Activated effector memory CD4-positive, alpha-beta T cell treated with anti-CD3 and anti-CD28 coated beads, Interleukin-2, amount 50 U/mL, for 16 hours (primary cell): ENCODE results near the gene TFF2.

Experiments
- DNase-seq: peaks from one replicate; pipeline ENCODE4 v3.0.0-alpha.2; 2020

The TFF2 gene

DNA sequence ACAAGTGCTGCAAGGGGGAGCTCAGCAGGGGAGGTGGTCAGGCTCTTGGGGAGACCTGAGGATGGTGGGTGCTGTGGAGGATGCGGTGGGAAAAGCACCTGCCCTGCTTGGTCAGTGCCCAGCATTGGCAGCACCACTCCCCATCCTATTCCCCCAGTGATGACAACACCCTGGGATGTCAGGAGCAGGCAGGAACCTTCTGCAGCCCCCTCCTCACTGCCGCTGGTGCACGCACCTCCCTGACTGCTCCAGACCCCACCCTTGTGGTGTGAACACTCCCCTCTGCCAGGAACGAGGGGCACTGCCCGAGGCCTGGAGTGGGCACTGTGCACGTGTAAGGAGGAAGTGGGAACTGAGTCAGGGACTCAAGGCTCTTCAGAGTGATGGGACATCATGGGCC is 32.5 kb upstream of the TFF2 start:
- no peak for DNase-seq

DNA sequence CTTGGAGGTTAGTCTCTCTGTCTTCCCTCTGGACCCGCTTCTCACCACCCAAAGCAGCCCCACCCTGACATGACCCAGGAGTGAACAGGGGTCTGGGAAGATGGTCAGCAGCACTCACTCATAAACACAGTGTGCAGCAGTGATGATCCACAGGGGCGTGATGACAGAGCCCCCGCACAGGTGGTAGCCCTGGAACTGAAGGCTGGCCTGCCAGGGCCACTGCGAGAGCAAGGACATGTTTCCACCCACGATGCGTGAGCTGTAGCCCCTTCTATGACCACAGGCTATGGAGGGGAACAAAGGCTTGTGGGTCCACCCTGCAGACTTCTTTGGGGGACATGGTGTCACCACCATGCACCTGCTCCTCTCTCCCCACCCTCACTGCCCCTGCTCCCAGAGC is 32.1 kb upstream of the TFF2 start:
- DNase-seq: no peak

DNA sequence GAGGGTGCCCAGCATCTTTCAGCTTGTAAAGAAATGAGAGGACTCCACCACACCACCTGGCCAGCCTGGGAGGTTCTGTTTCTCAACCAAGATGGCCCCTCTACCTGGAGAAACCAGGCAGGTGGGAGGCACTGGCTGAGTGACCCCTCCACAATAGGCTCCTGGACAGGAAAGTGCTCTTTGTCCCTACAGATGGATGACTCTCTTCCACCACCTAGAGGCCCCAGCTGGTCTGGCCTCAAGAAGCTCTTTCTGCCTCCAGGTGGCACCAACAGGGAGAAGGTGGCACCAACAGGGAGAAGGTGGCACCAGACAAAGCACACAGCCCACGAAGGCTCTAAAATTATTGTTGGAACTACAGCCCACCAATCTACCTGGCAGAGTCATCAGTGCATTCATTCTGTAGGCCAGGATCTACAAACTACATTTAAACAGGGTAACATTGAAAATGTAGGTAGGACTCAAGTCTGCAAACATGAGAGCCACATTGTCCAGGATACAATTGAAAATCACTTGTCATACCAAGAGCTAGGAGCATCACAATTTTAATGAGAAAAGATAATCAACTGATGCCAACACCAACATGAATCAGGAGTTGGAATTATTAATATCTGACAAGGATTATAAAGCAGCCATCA is 30.7 kb upstream of the TFF2 start:
- DNase-seq: peak; percentile 72

DNA sequence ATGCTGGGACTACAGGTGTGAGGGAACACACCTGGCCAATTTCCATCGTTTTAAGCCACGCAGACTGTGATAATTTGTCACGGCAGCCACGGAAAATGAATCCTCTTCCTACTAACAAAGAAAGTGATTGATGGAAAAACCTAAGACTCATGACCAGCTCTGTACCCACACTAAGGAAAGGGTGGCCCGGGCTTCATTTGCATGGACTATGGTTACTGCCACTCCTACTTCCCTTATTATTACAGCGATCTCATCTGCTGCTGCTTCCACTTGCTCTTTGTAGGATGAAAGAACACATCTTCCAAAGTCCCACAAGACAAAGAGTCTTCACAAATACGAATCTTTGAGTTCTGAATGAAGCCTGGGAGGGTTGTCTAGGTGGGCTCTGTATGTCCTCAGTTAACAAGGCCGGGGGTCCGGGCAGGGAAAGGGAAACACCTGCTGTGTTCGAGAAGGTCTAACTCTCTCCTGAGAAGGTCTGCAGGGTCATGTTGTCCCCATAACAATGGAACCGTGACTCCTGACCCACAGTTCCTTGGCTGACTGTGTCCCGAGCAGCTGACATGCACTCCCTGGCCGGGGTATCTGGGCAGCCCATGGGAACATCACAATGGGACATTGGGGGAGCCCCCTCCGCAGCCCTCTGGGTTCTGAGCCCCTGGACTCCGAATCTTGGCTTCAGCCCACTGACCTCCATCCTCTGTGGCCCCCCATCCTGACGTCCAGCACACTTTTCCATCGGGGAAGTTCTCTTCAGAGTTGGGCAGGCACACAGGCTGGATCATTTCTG is 28.8 kb upstream of the TFF2 start:
- no peak for DNase-seq

DNA sequence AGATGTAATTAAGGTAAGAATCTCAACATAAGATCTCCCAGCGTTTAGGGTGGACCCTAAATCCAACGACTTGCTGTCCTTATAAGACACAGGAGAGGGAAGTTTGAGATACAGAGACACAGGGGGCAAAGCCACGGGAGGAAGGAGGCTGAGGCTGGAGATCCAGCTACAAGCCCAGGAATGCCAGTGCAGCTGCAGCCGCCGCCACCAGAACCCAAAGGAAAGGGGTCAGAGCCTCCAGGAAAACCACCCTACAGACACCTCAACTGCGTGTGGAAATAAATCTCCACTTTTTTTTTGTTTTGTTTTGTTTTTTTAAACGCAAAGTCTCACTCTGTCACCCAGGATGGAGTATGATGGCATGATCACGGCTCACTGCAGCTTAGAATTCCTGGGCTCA is 27.6 kb upstream of the TFF2 start:
- no peak for DNase-seq

DNA sequence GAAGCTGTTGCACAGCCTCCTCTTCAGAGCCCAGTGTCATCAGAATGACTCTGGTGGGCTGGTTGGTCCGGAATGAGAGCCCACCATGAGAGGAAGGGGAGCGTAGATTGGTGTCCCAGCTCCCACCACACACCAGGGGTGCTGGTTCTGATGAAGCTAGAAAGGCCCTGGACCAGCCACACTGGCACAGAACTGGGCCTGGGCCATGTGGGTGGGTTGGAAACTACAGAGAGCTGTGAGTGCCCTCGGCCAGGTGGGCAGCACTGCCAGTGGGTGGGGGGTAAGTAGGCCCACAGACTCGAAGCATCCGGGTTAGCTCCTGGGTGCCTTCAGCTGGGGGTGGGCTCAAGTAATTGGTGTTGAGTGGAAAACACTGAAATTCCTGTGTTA is 27.2 kb upstream of the TFF2 start:
- DNase-seq: no peak

DNA sequence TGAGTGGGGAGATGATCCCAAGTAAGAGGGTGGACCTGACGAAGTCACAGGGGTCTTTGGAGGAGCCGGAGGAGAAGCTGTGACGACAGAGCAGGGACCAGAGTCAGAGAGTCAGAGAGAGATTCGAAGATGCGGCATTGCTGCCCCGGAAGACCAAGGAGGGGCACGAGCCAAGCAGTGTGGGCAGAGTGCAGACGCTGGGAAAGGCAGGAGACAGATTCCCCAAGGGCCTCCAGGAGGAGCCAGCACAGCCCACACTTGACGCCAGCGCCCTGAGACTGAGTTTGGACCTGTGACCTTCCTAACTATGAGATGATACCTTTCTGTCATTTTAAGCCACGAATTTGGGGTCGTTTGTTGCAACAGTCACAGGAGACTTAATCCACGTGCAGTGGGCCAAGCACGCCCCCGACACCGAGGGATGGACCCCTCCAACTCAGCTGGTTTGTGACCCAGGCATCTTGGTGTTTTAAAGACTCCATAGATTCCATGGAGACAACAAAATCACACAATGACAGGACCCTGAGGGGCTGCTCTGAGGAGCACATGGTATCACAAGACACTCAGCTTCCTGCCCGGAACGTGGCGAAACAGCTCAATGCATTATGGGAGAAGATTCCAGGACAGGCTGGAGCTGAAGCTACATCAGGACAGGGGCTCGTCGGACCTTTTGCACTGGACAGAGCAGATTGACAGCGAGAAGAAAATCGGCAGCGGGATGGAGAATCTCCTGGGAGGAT is 26.6 kb upstream of the TFF2 start:
- DNase-seq: no peak

DNA sequence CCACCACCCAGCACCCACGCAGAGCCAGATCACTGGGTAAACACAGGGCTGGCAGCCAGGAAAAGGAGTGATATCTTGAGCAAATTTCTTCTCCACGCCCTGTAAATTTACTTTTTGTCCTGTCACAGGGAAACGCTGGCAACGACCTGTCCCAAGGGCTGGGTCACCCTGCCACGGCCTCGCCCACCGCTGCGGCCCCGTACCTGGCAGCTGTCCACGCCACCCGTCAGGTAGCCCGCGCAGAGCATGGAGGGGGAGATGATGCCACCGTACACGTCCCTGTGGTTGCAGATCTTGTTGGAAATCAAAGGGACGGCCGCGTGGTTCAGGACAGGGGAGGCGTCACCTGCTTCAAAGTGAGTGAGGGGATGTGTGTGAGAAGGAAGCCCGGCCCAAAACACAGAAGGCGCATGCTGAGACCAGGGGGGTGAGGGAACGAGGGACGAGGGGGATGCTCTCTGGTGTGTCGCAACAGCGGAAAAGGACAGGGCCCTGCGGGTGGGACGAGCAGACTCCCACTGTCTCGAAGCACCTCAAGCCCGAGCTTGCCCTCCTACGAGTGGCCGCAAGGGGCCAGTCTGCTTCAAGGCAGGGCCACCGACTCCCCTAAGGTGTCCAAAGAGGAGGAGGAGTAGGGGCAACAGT is 25.7 kb upstream of the TFF2 start:
- no peak for DNase-seq

DNA sequence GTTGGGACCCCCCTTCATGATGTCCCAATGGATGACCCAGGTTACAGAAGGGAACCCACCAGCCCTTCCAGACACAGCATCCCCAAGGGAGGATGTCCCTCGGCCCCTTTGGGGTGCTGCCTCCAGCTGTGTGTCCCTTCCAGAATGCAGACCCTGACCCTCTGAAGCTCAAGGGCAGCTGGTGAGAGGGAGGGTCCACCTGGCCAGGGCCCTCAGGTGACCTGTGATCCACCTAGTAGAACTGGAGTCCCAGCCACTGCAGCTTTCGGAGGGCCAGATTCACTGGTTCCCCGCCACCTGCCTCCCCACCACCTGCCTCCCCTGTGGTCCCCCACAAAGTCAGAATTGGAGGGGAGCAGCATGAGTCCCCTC is 25.2 kb upstream of the TFF2 start:
- DNase-seq: no peak

DNA sequence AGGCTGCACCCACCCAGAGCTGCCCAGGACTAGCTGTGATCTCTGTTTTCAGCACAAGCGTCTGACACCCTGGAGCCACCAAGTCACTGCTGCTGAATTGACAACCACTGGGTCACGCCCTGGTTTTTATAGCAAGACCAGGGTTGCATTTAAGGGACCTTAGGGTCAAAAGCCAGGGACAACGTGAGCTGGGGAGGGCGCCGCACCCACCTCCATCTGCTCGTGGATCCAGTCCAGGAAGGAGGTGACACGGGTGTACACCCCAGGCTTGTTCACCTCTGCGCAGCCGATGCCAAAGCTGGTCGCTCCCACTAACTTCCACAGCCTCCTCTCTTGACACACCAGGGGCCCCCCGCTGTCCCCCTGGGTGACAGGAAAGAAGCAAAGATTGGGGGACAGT is 24.7 kb upstream of the TFF2 start:
- DNase-seq: no peak

DNA sequence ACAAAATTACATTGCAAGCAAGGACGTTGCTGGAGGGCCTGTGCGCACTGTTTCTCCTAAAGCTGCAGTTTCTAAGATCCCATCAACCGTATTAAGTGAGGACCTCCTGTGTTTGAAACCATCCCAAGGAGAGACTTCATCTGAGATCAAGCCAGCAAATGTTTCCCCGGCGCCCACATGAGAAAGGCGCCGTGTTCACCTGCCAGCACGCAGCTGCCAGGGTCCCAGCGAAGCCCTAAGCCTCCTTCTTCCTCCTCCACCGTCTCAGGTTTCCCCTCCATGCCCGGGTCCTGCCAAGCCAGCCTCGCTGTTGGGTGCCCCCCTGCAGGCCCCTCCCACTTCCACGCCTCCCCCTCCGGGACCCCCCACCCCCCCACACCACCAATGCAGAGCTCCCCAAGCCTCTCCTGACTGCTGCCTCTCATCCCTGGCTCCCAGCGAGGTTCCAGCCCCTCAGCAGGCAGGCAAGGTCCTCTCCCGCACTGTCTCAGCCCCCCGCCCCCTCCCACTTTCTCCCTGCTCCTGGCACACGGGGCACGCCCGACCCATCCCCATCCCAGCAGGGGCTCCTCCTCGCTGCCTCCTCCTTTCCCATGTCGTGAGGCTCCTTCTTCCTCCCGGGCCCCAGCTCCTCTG is 24.2 kb upstream of the TFF2 start:
- no peak for DNase-seq

DNA sequence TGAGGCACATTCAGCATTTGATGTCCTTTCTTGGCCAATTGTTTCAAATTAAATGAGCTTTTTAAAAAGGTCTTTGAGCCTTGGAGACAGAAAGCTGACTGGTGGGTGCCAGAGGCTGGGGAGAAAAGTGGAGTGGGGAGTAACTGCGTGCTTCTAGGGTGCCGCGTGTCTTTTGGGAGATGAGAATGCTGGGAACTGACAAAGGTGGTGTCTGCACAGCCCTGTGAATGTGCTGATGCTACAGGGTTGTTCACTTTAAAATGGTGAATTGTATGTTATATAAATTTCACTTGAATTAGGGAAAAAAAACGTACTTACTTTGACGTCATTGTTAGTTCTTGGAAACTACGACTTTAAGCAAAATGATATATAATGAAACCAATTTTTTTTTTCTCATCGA is 23.7 kb upstream of the TFF2 start:
- DNase-seq: no peak

DNA sequence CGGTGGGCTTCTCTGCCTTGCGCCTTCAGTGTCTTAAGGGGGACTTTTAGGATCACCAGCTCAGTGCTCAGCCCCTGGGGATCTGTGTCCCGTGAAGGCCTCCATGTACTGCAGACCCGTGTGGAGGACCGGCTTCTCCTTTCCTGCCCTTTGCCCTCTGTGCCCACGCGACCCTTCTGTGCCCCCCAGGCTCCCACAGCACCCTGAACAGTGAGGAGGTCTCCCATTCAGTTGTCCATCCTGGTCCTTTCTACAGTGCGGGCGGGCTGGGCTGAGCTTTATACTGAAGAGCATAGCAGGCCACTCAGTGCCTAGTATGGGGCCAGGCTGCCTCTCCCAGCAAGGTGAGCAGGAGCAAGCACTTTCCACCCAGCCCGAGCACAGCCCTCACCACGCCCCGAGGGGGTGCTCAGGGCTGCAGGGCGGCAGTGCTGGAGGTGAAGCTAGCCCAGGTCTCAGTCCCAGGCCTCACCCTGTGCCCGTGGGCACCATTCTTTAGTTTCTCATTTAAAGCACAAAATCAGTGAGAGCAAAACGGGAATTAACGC is 23.2 kb upstream of the TFF2 start:
- no peak for DNase-seq

DNA sequence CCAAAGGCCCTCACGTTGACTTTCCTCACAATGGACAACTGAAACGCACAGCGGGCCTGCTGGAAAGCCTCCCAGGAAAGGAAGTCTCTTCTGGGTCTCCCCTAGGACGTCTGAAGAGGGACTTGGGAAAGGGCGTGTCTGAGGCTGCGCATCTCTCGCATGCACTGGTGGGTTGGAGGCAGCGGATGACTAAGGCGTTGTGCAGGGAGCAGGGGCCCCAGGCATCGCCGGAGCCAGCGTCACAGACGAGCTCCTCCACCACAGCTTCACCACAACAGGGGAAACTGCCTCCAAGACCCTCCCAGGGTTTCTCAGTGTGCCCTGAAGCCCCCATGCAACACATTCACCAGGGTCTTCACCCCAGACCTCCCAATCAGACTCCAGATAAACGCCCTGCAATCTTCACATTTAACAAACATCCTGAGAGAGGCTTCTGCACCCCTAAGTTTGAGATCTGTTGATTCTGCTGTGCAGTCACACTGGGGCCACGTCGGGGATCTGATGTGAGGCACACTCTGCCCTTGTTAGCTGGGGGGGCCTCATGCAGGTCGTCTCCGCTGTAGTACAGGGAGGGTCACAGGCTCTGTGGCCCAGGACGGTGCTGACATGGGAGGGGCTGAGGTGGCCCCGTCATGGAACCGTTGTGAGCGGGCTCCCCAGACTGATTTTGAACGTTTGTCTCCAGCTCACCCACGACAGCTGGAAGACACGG is 22.6 kb upstream of the TFF2 start:
- DNase-seq: no peak

DNA sequence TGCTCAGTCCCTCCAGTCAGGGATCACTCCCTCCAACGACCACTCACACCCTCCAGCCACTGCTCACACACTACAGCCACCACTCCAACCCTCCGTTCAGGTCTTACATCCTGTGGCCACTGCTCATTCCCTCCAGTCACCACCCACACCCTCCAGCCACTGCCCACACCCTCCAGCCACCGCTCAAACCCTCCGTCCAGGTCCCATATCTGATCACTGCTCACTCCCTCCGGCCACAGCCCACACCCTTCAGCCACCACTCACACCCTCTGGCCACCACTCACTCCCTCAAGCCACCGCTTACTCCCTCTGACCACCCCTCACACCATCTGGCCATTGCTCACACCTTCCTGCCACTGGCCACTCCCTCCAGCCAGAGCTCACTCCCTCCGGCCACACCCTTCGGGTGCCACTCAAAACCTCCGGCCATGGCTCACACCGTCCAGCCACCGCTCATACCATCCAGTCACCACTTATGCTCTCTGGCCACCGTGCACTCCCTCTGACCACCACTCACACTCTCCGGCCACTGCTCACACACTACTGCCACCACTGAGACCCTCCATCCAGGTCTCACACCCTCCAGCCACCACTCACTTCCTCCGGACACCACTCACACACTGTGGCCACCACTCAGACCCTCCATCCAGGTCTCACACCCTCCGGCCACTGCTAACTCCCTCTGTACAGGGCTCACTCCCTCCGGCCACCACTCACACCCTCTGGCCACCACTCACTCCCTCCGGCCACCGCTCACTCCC is 20.3 kb upstream of the TFF2 start:
- DNase-seq: no peak

DNA sequence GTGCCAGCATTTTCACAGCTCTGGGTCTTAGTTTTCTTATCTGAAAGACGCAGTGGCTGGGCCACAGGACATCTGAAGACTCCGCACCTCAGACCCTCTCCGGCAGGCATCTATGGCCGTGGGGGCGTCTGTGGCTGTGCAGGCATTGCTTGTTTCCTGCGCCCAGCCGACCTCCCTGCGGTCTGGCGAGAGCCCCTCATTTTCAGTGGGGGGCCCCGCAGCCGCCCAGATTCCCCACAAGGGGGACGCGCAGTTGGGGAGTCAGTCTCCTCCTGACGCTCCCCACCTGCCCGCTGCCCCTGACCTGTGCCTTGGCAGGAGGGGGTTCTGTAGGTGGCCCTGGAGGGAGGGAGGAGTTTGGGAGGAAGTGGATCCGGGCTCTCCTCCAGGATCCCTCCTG is 19.0 kb upstream of the TFF2 start:
- no peak for DNase-seq

DNA sequence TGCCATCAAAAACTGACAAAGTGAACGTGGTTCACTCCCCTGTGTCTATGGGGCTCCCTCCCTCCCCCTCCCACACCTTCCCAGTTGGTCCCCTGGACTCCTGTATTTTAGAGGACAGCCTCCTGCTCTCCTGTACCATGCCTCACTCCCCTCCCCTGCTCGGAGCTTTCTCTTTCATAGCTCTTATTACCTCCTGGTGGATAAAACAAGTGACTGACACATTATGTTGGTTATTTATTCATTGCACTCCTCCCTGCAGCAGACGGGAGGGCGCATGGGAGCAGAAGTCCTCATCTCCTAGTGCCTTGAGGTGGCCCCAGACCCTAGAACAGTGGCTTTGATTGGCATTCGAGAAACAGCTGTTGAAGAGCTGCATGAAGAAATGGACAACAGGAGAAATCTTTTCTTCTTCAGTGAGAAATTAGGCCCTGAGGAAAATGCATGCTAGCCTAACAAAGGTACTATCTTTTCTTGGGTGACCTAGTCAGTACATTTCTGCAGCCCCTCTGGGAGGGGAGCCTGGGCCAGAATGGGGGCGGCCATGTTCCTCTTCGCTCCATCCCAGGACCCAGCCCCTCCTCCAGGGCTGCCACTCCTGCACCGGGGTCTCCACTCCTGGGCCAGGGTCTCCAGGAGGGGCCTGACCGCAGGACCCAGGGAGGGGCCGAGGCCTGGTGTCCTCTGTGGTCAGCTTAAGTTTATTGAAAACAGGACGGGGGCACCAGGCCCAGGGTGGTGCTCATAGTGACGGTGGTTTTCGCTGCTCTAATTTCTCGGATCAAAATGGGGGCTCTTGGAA is 16.8 kb upstream of the TFF2 start:
- no peak for DNase-seq

DNA sequence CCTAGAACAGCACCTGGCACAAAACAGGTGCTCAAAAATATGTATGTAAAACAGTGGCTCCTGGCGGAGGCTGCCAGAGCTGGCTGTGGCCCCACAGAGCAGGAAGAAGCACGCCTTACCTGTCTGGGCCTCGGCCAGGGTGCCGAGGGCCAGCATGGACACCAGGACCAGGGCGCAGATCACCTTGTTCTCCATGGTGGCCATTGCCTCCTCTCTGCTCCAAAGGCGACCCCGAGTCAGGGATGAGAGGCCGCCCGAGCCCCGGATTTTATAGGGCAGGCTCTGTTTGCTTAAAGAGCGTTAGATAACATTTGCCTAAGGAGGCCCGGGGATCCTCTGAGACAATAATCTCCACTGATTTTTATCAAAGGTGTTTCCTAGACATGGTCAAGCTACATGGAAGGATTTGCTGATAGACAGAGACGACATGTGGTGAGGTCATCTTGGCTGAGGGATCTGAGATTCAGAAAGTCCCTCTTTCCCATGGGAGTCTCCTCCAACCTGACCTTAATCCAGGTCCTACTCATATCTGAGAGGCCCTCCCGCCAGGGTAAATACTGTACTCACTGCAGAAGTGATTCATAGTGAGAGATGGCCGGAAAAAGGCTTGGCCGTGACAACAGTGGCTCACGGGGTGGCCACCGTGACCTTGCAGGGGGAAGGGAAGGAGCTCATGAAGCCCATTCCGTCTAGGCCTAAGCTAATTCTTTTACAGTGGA is 15.7 kb upstream of the TFF2 start, which contains the start of gene TFF1:
Gene TFF1 (minus strand): TSS at position 244 of the 719 bp plus-strand sequence. CDS start 40 bp downstream, at position 204.
- no peak for DNase-seq

DNA sequence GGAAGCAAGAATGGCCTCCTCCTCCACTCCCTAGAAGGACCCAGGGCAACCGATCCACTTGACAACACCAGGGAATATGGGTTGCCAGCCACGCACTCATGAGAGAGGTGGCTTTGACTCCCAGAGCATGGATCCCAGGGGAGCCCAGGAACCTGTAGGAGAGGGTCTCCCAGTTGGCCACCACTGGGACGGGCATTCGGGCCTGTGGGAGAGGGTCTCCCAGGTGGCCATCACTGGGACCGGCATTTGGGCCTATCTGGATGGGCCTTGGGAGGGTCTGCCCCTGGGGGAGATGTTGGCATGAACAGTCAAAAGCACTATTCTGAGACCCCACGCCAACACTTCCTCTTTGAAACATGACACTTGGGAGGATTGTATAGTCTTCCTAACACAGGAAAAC is 15.0 kb upstream of the TFF2 start:
- no peak for DNase-seq
